ENCODE measurements around the gene PLD4.

DNA sequence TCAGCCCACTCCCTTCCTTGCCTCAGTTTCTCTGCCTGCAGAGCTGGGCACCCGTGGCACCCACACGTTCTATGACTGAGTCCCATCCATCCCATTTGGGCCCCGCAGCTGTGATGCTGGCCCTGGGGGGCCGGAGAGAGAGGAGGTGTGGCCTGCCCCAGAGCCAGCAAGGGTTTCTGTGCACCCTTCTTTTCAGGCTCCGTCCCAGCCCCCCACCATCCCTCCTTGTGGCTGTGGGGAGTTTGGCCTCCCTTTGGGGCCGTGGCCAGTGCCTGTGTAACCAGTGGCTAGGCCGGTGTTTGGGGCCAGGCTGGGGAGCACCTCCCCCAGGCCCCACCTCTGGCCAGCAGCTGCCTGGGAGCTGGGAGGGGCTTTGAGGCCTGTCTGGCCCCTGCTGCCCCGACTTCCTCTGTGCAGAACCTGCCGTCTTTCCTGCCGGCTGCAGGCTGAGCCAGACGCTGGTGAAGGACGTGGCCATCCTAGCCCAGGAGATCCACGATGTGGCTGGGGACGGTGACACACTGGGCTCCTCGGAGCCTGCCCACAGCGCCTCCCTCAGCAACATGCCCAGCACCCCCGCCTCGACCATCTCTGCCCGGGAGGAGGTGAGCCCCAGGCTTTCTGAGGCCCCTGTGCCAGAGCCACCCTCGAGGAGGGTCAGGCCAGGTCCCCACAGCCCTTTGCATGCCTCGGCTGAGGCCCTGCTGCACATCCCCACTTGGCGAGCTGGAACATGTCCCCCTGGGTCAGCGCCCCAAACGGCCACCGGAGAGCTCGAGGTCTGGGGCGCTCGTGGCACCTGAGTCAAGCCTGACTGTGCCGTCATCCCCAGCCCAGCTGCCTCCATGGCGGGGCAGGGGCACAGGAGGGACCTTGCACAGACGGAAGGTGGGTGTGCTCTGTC is 31.9 kb upstream of the PLD4 start:
- no peak for TF ChIP-seq CTCF (conservative IDR thresholded peaks at IDR 0.05)
- TF ChIP-seq EZH2 (IDR thresholded peaks at IDR 0.05; ENCODE audit: low read depth), result no peak

All from PC-9 (cell line).